GM21447 (cell line): ENCODE measurements around the gene ARID3B.
"Not testable (repeated sequence)": the region's sequence is repeated elsewhere in the genome, so short reads cannot be mapped to it uniquely, and the experiment has no call there.

Experiments used
- ATAC-seq: cut with Tn5 transposase; IDR thresholded peaks from one replicate; pipeline ENCODE4 v1.9.1; 2021; ENCODE audit not compliant: unreplicated experiment

Gene ARID3B

GRCh38 chr15:74618841-74619596 is 78.0 kb downstream of the ARID3B start:
- ATAC-seq = no peak

GRCh38 chr15:74619916-74620635 is 79.1 kb downstream of the ARID3B start:
- no peak for ATAC-seq

DNA sequence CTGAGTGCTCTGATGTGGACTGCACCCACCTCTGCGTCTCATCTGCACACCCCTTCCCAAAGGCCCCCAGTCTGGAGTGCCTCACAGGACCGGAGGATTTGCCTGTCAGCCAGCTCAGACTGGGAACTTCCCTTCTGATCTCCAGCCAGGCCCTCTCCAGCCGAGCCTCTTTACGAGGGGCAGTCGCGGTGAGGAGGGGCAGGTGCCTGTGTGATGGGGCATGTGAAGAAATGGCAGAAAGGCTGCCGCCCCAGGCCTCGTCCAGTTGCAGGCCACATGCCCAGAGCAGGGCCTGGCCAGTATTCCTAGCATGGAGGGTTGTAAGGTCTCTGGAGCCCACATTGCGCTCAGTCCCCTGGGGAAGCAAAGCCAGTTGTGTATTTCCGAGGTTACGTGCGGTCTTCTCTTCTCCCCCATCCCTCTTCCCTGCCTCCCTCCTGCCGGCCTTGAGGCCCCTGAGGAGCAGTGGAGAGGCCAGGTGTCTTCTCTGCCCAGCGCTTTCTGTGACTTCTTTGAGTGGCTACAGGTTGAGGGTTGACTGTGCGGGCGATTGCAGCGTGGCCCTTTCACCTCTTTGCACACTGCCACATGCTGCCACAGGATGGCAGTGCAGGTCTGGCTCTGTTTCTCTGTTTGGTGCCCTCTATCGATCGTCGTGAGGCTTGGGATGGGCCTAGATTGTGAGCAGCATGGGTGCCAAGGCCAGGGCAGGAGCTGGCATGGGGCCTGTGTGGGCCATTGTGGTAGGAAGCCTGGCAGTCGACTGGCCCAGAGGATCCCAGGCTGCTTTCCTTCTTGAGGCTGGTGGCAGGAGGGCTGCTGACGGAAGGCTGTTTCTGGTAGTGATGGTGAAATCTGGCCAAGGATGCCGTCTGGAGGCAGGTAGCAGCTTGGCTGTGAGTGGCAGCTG is 79.9 kb downstream of the ARID3B start:
- ATAC-seq = no peak

- no peak for ATAC-seq
Measured at GRCh38 chr15:74621546-74621920, 80.5 kb downstream of the ARID3B start.

DNA sequence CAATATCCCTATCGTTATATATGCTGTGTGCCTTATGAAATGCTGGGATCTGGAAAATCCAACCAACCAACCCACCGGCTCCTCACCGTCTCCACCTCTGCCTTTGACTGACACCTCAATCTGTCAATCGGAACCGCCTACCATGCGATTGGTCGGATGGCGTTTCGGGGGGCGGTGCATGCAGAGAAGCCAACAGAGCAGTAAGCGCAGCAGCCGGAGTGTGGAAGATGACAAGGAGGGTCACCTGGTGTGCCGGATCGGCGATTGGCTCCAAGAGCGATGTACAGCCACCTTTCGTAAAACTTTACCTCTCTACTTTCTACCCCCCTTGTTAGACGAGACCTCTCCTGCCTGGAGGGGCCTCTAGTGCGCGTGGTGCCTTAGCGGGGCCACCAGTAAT is 80.9 kb downstream of the ARID3B start:
- ATAC-seq = no peak

- no peak for ATAC-seq
Measured at GRCh38 chr15:74622758-74623157, 81.7 kb downstream of the ARID3B start.

DNA sequence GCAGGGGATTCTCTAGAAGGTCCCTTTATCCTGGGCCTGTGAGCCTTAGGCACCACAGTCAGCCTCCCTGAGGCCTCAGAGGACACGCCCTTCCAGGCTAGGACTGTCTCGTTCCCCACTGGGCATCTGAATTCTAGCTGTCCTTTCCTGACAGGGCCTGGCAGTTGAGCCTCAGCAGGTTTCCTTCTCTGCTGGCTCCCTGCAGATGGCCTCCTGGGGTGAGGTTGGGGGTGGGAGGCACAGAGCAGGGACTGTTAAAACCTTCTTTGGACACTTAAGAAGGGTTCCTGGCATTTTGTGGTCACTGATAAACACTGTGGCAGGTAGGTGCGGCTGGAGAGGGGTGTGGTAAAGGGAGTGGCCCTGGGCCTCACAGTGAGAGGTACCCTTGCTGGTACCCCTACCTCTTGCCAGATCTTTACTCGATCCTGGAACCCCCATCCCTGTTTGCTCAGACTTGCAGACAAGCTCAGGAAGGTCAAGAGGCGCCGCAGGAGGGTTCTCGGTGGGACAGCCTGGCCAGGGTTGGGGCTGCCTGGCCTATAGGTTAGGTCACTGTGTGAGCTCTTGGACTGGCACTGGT is 83.1 kb downstream of the ARID3B start:
- no peak for ATAC-seq

DNA sequence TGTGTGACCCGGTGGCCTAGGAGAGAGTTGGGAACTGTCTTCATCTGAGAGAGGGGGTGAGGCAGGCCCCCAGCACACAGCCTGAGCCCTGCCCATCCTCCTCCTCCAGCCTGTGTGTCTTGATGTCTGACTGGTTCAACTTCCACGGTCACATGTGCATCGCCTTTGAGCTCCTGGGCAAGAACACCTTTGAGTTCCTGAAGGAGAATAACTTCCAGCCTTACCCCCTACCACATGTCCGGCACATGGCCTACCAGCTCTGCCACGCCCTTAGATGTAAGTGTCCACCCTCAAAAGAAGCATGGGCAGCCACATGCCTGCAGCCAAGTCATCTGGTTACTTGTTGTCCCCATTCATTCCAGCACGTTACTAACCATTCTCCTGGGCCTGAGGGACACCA is 84.7 kb downstream of the ARID3B start:
- no peak for ATAC-seq

GRCh38 chr15:74626336-74626735 is 85.3 kb downstream of the ARID3B start:
- ATAC-seq = no peak

DNA sequence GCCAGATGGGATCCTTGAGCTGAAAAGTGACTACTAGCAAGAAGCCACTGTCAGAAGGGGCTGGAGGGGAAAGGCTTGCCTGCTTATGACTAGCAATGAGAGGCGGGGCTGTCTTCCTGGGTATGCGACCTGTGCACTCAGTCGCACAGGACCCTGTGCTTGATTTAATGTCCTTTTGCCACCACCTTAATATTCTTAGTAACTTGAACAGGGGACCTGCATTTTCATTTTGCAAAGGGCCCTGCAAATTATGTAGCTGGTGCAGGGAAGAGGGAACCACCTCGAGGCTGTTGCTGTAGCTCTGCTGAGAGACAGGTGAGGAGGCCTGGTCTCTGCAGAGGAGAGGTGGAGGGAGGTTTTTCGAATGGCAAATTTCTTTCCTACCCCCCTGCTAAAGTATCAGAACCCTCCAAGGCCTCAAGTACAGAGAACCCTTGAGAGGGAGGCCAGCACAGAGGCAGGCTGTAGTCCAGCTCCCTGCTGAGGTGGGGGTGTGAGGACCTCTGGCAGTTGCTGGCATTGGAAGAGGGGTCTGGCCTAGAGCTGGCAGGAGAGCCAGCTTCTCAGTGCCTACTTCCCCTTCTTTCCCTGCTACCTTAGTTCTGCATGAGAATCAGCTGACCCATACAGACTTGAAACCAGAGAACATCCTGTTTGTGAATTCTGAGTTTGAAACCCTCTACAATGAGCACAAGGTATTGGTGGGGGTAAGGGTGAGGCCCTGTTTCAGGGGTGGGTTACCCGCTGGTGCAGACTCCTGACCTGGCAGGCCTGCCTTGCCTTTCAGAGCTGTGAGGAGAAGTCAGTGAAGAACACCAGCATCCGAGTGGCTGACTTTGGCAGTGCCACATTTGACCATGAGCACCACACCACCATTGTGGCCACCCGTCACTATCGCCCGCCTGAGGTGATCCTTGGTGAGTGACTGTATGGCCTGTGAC is 86.0 kb downstream of the ARID3B start:
- no peak for ATAC-seq

DNA sequence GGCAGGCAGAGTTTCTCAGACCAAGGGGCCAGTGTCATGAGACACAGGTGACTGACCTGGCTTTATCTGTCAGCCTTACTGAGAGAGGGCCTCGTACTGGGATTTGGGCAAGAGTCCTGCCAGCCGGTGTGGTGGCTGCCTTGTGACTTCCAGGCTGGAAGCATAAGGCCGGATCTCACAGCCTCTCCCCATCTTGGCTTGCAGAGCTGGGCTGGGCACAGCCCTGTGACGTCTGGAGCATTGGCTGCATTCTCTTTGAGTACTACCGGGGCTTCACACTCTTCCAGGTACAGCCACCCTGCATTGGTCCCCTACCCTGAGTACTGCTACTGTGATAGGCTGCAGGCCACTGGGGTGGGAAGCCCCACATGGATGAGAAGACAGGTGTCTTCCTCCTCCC is 86.7 kb downstream of the ARID3B start:
- ATAC-seq = no peak

DNA sequence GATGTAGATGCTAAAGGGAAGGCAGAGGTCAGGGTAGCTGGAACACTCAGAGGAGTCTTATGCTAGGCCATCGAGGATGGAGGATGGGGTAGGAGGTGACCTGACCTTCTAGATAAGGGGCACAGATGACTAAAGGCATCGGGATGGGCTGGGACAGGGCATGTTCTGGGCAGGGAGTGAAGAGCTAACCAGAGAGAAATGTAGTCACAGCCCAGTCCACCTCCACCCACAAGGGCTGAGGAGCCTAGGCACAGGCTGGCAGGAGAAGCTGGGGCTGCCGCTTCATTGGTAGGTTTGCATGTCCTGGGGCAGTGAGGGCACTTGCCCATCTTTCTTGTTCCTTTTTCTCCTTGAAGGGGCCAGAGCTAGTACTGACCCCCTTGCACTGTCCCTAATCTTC is 87.2 kb downstream of the ARID3B start:
- no peak for ATAC-seq

DNA sequence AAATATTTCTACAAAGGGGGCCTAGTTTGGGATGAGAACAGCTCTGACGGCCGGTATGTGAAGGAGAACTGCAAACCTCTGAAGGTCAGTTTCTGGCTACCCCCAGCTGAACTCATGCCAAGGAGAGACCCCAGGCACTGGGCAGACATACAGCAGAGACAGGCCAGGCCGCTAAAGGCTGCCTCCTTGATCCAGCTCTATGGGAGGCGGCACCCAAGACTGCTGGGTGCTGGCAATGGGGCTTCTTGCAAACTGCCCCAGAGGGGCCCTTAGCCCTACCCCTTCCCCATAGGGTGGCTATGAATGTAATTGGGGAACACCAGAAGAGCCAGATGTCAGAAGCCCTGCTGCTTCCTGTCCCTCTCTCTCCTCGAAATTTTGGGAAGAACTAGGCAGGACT is 87.9 kb downstream of the ARID3B start:
- ATAC-seq = no peak

- not testable (repeated sequence) for ATAC-seq
Measured at GRCh38 chr15:74629696-74630095, 88.7 kb downstream of the ARID3B start.

DNA sequence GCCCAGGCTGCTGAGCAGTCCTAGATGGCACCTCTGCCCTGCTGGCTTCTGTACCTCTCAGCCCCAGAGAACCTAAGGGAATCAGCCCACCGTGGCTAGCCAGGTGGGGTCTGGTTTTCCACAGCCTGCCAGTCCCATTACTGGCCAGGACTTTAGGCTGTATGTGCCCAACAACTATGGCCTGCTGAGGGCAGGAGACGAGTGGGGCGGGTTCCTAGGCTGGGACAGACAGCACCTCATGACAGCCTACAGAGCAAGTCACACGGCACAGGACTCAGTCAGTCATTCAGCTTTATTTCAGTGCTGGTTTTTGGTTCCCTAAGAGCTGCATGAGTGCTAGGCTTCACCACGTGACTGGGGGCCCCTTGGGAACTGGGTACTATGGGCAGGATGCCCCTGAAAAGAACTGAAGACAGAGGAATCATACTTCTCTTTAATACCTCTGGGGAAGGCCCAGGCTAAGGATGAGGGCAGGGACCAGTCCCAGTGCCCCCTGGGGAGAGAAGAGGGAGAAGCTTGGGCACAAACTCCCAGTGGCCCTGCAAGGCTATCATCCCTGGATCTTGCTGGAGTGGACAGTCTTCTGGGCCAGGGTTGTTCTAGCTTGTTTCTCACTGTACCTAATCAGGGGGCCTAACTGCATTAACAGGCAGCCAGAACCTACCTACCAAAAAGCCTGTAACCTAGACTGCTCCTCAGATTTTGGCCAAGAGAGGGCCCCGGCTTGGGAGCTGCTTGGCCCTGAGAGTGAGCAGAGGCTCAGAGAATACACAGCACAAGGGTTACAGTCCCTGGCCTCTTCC is 89.5 kb downstream of the ARID3B start:
- ATAC-seq = no peak

DNA sequence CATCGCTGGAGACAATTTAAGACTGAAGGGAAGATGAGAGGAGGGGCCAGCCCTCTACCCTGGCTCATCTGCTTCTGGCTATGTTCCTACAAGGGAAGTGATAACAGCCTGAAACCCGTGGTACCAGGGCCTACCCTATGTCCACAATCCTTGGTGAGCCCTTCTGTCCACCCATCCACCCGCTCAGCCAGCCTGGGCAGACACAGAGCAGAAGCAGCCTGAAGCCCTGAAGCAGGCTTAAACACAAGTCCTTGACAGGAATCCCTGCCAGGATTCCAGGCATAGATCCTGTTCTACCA is 90.0 kb downstream of the ARID3B start:
- ATAC-seq = no peak

DNA sequence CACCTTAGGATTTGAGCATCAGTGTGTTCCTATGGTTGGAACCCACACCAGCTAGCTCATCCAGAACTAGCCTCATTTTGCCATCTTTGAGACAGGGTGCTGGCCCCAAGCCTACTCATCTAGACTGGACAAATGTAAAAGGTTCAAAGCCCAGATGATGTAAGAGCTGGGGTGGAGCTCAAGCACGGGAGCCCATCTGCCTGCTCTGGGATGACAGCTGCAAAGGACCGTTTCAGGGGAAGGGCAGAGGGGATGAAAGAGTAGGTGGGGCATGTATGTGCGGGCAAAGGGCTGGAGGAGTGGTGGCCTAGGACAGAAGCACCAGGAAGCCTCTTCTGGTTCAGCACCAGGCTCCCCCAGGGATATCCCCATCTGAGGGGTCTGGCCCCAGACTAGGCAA is 90.4 kb downstream of the ARID3B start:
- no peak for ATAC-seq

DNA sequence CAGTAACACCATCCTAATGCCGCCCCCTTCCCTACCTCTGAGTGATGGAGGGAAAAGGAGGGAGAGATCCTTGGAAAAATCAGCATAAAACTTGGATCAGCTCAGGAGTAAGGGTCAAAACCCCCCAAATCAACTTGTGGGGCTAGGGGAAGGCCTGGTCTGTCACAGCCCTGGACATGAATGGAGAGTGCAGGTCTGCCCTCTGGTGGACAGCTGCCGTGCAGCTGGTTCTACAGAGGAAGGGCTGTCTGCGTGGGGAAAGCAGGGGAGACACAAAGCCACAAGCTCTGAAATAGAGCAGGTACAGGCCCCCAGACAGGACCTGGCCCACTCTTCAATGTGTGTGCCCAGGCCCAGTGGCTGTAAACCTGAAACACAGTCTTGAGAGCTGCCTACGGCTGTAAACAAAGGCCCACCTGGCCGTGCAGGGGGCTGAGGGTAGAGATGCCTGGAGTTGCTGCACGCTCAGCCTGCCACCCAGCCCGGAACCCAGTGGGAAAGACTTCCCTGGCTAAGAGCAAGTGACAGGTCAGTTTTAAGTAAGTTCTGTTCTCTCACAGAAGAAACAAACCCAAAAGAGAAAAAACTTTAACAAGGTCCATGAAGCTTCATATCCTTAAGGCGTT is 91.0 kb downstream of the ARID3B start:
- ATAC-seq = no peak

GRCh38 chr15:74632601-74633000 is 91.6 kb downstream of the ARID3B start:
- ATAC-seq = no peak
